Spleen (tissue), 11 donors: Measurements from ENCODE around the gene SLIT3. TPM values are rescaled to one million over a fixed set of nuclear protein-coding genes. Genes with fewer than 3 reads are reported as not detected.

Experiments
- DNase-seq: peaks from one replicate; pipeline ENCODE4 v3.0.0-alpha.2; 2020
- H3K27ac ChIP-seq, 8 donors: fragments of 200-600 bp; sonication (generic) in 7 of 8; 1 replicate in 4 of 8; 2 replicates in 4 of 8; pipeline versions ENCODE4 v1.5.0 to v1.8.0; 2016 to 2021; ENCODE audit warnings: inconsistent platforms in 4 of 8, mild to moderate bottlenecking in 4 of 8, moderate library complexity in 1 of 8
- H3K27me3 ChIP-seq, 7 donors: fragments of 200-600 bp; sonication (generic) in 6 of 7; replicated peaks in 1 of 7; 1 replicate in 4 of 7; 2 replicates in 3 of 7; pipeline versions ENCODE4 v1.5.0 to v1.8.0; 2016 to 2021; ENCODE audit warnings: inconsistent platforms in 3 of 7, mild to moderate bottlenecking in 1 of 7
- H3K36me3 ChIP-seq, 6 donors: fragments of 200-600 bp; sonication (generic) in 5 of 6; 1 replicate in 4 of 6; 2 replicates in 2 of 6; pipeline versions ENCODE4 v1.5.0 to v1.8.0; 2016 to 2021; ENCODE audit warnings: inconsistent platforms in 2 of 6
- H3K4me1 ChIP-seq, 6 donors: fragments of 200-600 bp; sonication (generic) in 5 of 6; 1 replicate in 3 of 6; 2 replicates in 3 of 6; pipeline versions ENCODE4 v1.5.0 to v1.8.0; 2016 to 2021; ENCODE audit warnings: inconsistent platforms in 3 of 6
- H3K4me3 ChIP-seq, 8 donors: fragments of 200-600 bp; sonication (generic) in 7 of 8; 1 replicate in 4 of 8; 2 replicates in 4 of 8; pipeline versions ENCODE4 v1.5.0 to v1.8.0; 2016 to 2021; ENCODE audit warnings: inconsistent platforms in 4 of 8, mild to moderate bottlenecking in 4 of 8, moderate library complexity in 2 of 8
- H3K9me3 ChIP-seq, 8 donors: fragments of 200-600 bp; sonication (generic) in 7 of 8; 1 replicate in 4 of 8; 2 replicates in 4 of 8; pipeline versions ENCODE4 v1.5.0 to v1.8.0; 2016 to 2021; ENCODE audit warnings: inconsistent platforms in 4 of 8
- CTCF ChIP-seq, 11 experiments: fragments of 200-600 bp in 7 of 11; fragments of 450-650 bp in 4 of 11; sonication (generic) in 4 of 11; IDR thresholded peaks in 8 of 11; conservative IDR thresholded peaks in 3 of 11; 1 replicate in 7 of 11; 2 replicates in 4 of 11; pipeline versions ENCODE4 v1.4.0 to v1.8.0; 2016 to 2021; ENCODE audit warnings: antibody characterized with exemption in 11 of 11, inconsistent platforms in 4 of 11, mild to moderate bottlenecking in 1 of 11
- POLR2A ChIP-seq, 3 donors: fragments of 450-650 bp; IDR thresholded peaks; one replicate each; pipeline ENCODE4 v1.5.1; 2017; ENCODE audit warnings: antibody characterized with exemption in 3 of 3, mild to moderate bottlenecking in 1 of 3
- POLR2AphosphoS5 ChIP-seq, 3 donors: sonication (generic); formaldehyde crosslinking; IDR thresholded peaks; one replicate each; pipeline ENCODE4 v1.5.1; 2017; ENCODE audit warnings: antibody characterized with exemption in 3 of 3
- WGBS, 5 donors: extraction: QIAGEN DNeasy Blood & Tissue Kit in 3 of 5; methylation state at CpG; one replicate each; pipeline versions ENCODE4 v1.1.5 to v1.1.7; 2013 to 2018; 5-methylcytosine and 5-hydroxymethylcytosine counted together
- intact Hi-C: fragments of 100-400 bp; cut with DNase I; formaldehyde crosslinking; loops from one replicate; pipeline ENCODE4 v1.15.0; 2023; ENCODE audit warnings: low total_unique reads
- polyA plus RNA-seq, 3 donors: library from polyadenylated mRNA; stranded (reverse); fragments of 200-250 nt; gene quantifications; one replicate each; pipeline ENCODE4 v1.2.1, GENCODE V29; 2013
- total RNA-seq, 7 donors: library from RNA; depleted of rRNA in 3 of 7; stranded (reverse); fragments of >200 nt in 3 of 7; fragmentation: NEBNext Ultra II Directional in 4 of 7; extraction: Animal tissue kit (Norgen Biotek cat#: 25700) in 4 of 7; gene quantifications; one replicate each; pipeline versions ENCODE4 v1.1.0 to v1.2.1, GENCODE V29; 2016 to 2021
- donor health status: healthy with polysubstance abuse.
- donor health status: DM: no; HTN: no; CAD: no; lungs with moderate emphysema.
- donor health status: DM: no; HTN: no; CAD: no.
- donor health status: Bipolar disorder and iron deficiency.
- donor health status: healthy.
- donor health status: DM: no; HTN: no; CAD: no.
- donor health status: DM: yes; HTN: yes; CAD: no.

The SLIT3 gene
- total and polyA plus RNA-seq, 10 donors, result 0.33 to 54.0 (median 13.2) TPM

GRCh38 chr5:168858371-168858770 lies 442.6 kb downstream of the SLIT3 start:
- no peak for TF ChIP-seq CTCF (IDR thresholded peaks at IDR 0.05 in 8 of 11, conservative IDR thresholded peaks at IDR 0.05 in 3 of 11)
- TF ChIP-seq POLR2AphosphoS5 (IDR thresholded peaks at IDR 0.05), result no peak
- no peak for TF ChIP-seq POLR2A (IDR thresholded peaks at IDR 0.05)
- Histone ChIP-seq H3K4me1 (no peaks in the 10 kb centered on the region), H3K9me3 (no peaks in the 10 kb centered on the region), H3K4me3 (no peak overlapping the region), H3K27me3 (no peaks in the 10 kb centered on the region), H3K36me3 (no peaks in the 10 kb centered on the region), H3K27ac (no peak overlapping the region)
- 88 to 94% (median 91%) methylated on average over 4 of the region's 4 CpGs for WGBS, 5 donors
- intact Hi-C loops, result no loop called here
- DNase-seq, result no peak

- no peak for DNase-seq
- Histone ChIP-seq H3K9me3 (no peaks in the 10 kb centered on the region), H3K27me3 (no peaks in the 10 kb centered on the region), H3K4me1 (no peaks in the 10 kb centered on the region), H3K27ac (no peak overlapping the region), H3K4me3 (no peak overlapping the region), H3K36me3 (no peaks in the 10 kb centered on the region)
- intact Hi-C loops, result no loop called here
- 69 to 93% (median 80%) methylated on average over 5 of the region's 5 CpGs for WGBS, 5 donors
- TF ChIP-seq POLR2A (IDR thresholded peaks at IDR 0.05), result no peak
- no peak for TF ChIP-seq POLR2AphosphoS5 (IDR thresholded peaks at IDR 0.05)
- no peak for TF ChIP-seq CTCF (IDR thresholded peaks at IDR 0.05 in 8 of 11, conservative IDR thresholded peaks at IDR 0.05 in 3 of 11)
Observed at GRCh38 chr5:168853972-168854371, 447.0 kb downstream of the SLIT3 start.

- TF ChIP-seq POLR2AphosphoS5 (IDR thresholded peaks at IDR 0.05) (no peak), POLR2A (IDR thresholded peaks at IDR 0.05) (no peak), CTCF (IDR thresholded peaks at IDR 0.05 in 8 of 11, conservative IDR thresholded peaks at IDR 0.05 in 3 of 11) (no peak)
- WGBS, 5 donors, result 9 to 30% (median 26%) methylated on average over 4 of the region's 4 CpGs
- Histone ChIP-seq H3K27me3 (no peaks in the 10 kb centered on the region), H3K36me3 (no peaks in the 10 kb centered on the region), H3K27ac (no peak overlapping the region), H3K4me3 (no peak overlapping the region), H3K9me3 (no peaks in the 10 kb centered on the region), H3K4me1 (no peaks in the 10 kb centered on the region)
- intact Hi-C loops, result no loop called here
- DNase-seq, result no peak
Observed at GRCh38 chr5:168852329-168852728, 448.6 kb downstream of the SLIT3 start.

GRCh38 chr5:168851902-168852321 lies 449.0 kb downstream of the SLIT3 start:
- H3K4me1 ChIP-seq, result no peaks in the 10 kb centered on the region
- no peaks in the 10 kb centered on the region for H3K27me3 ChIP-seq
- 3 to 18% (median 12%) methylated on average over 7 of the region's 7 CpGs for WGBS, 5 donors
- H3K36me3 ChIP-seq, result no peaks in the 10 kb centered on the region
- intact Hi-C loops, result no loop called here
- no peak overlapping the region for H3K27ac ChIP-seq
- H3K4me3 ChIP-seq, result no peak overlapping the region
- DNase-seq, result no peak
- TF ChIP-seq POLR2AphosphoS5 (IDR thresholded peaks at IDR 0.05) (no peak), POLR2A (IDR thresholded peaks at IDR 0.05) (no peak), CTCF (IDR thresholded peaks at IDR 0.05 in 8 of 11, conservative IDR thresholded peaks at IDR 0.05 in 3 of 11) (no peak)
- no peaks in the 10 kb centered on the region for H3K9me3 ChIP-seq
